Liver (tissue), 9 donors: ENCODE results near the gene SPATA31C1. TPM values are rescaled to one million over a fixed set of nuclear protein-coding genes. Genes with fewer than 3 reads are reported as not detected.
"Not testable (repeated sequence)": the region's sequence is repeated elsewhere in the genome, so short reads cannot be mapped to it uniquely, and the experiment has no call there.

Source experiments
- DNase-seq: peaks from one replicate; pipeline ENCODE4 v3.0.0-alpha.2; 2017; ENCODE audit warnings: low spot score
- H3K27ac ChIP-seq, 2 donors: one replicate each; pipeline ENCODE4 v1.7.0; 2013; ENCODE audit warnings: inconsistent platforms in 2 of 2, low read length in 2 of 2, control low read depth in 1 of 2, low read depth in 1 of 2, mild to moderate bottlenecking in 1 of 2
- H3K27me3 ChIP-seq, 4 donors: one replicate each; pipeline versions ENCODE4 v1.6.1 to v1.7.0; 2013; ENCODE audit warnings: low read length in 3 of 4, inconsistent platforms in 1 of 4, mild to moderate bottlenecking in 1 of 4, moderate library complexity in 1 of 4; ENCODE audit not compliant: control insufficient read depth in 4 of 4, insufficient read depth in 4 of 4
- H3K36me3 ChIP-seq, 4 donors: one replicate each; pipeline versions ENCODE4 v1.6.1 to v1.7.0; 2013; ENCODE audit warnings: low read length in 3 of 4, mild to moderate bottlenecking in 3 of 4, low read depth in 1 of 4, moderate library complexity in 1 of 4; ENCODE audit not compliant: control insufficient read depth in 4 of 4, insufficient read depth in 3 of 4
- H3K4me1 ChIP-seq, 4 donors: one replicate each; pipeline versions ENCODE4 v1.6.1 to v1.7.0; 2013; ENCODE audit warnings: low read length in 3 of 4, mild to moderate bottlenecking in 3 of 4, moderate library complexity in 1 of 4; ENCODE audit not compliant: control insufficient read depth in 4 of 4, insufficient read depth in 4 of 4
- H3K4me3 ChIP-seq, 3 donors: one replicate each; pipeline versions ENCODE4 v1.6.1 to v1.7.0; 2013; ENCODE audit warnings: low read length in 3 of 3, control low read depth in 1 of 3, low read depth in 1 of 3, mild to moderate bottlenecking in 1 of 3
- H3K9ac ChIP-seq, 2 donors: one replicate each; pipeline ENCODE4 v1.7.0; 2013; ENCODE audit warnings: low read length in 2 of 2, mild to moderate bottlenecking in 2 of 2, moderate library complexity in 2 of 2, control low read depth in 1 of 2, low read depth in 1 of 2
- H3K9me3 ChIP-seq, 4 donors: one replicate each; pipeline versions ENCODE4 v1.6.1 to v1.7.0; 2013; ENCODE audit warnings: low read length in 3 of 4; ENCODE audit not compliant: control insufficient read depth in 4 of 4
- ATF3 ChIP-seq: IDR thresholded peaks from 2 replicates; pipeline ENCODE4 v1.6.1; 2016; ENCODE audit warnings: antibody characterized with exemption
- CTCF ChIP-seq: fragments of 150-350 bp; IDR thresholded peaks from 2 replicates; pipeline ENCODE4 v1.5.1; 2017; ENCODE audit warnings: improper control_type of control experiment, low read depth, low read length; ENCODE audit not compliant: missing input control
- EGR1 ChIP-seq, 2 donors: IDR thresholded peaks; 2 replicates each; pipeline ENCODE4 v1.6.1; 2016 to 2018; ENCODE audit warnings: antibody characterized with exemption in 2 of 2, low read depth in 2 of 2
- FOXA2 ChIP-seq: IDR thresholded peaks from 2 replicates; pipeline ENCODE4 v1.6.1; 2016; ENCODE audit warnings: antibody characterized with exemption
- GABPA ChIP-seq, 2 donors: IDR thresholded peaks in 1 of 2; conservative IDR thresholded peaks in 1 of 2; 2 replicates each; pipeline ENCODE4 v1.6.1; 2016; ENCODE audit warnings: antibody characterized with exemption in 2 of 2, mild to moderate bottlenecking in 1 of 2, moderate library complexity in 1 of 2
- HNF4A ChIP-seq, 2 donors: conservative IDR thresholded peaks; 2 replicates each; pipeline ENCODE4 v1.6.1; 2016; ENCODE audit warnings: antibody characterized with exemption in 2 of 2, mild to moderate bottlenecking in 2 of 2
- HNF4G ChIP-seq: IDR thresholded peaks from 2 replicates; pipeline ENCODE4 v1.6.1; 2016; ENCODE audit warnings: antibody characterized with exemption
- JUND ChIP-seq, 2 donors: IDR thresholded peaks; 2 replicates each; pipeline ENCODE4 v1.6.1; 2016; ENCODE audit warnings: antibody characterized with exemption in 2 of 2
- MAX ChIP-seq: IDR thresholded peaks from 2 replicates; pipeline ENCODE4 v1.6.1; 2016; ENCODE audit warnings: antibody characterized with exemption
- NR2F2 ChIP-seq: IDR thresholded peaks from 2 replicates; pipeline ENCODE4 v1.6.1; 2016; ENCODE audit warnings: antibody characterized with exemption
- RAD21 ChIP-seq, 2 donors: IDR thresholded peaks; 2 replicates each; pipeline ENCODE4 v1.6.1; 2016; ENCODE audit warnings: antibody characterized with exemption in 2 of 2, mild to moderate bottlenecking in 2 of 2
- REST ChIP-seq: IDR thresholded peaks from 2 replicates; pipeline ENCODE4 v1.6.1; 2016; ENCODE audit warnings: antibody characterized with exemption, mild to moderate bottlenecking
- RXRA ChIP-seq, 2 donors: IDR thresholded peaks; 2 replicates each; pipeline ENCODE4 v1.6.1; 2017 to 2018; ENCODE audit warnings: antibody characterized with exemption in 2 of 2, mild to moderate bottlenecking in 1 of 2
- TAF1 ChIP-seq: conservative IDR thresholded peaks from 2 replicates; pipeline ENCODE4 v1.6.1; 2016; ENCODE audit warnings: antibody characterized with exemption, mild to moderate bottlenecking
- YY1 ChIP-seq: IDR thresholded peaks from 2 replicates; pipeline ENCODE4 v1.6.1; 2016; ENCODE audit warnings: antibody characterized with exemption, mild to moderate bottlenecking
- ZBTB33 ChIP-seq: IDR thresholded peaks from 2 replicates; pipeline ENCODE4 v1.6.1; 2016; ENCODE audit warnings: antibody characterized with exemption
- WGBS: extraction: QIAGEN DNeasy Blood & Tissue Kit; methylation state at CpG from one replicate; pipeline ENCODE4 v1.1.7; 2013; 5-methylcytosine and 5-hydroxymethylcytosine counted together
- polyA plus RNA-seq, 2 donors: library from polyadenylated mRNA; stranded (reverse) in 1 of 2; unstranded in 1 of 2; fragments of 200-250 nt in 1 of 2; fragments of >200 nt in 1 of 2; fragmentation: Nextera tagmentation in 1 of 2; extraction: Ambion mirVana in 1 of 2; gene quantifications; one replicate each; pipeline versions ENCODE4 v1.2.1 to v1.2.3, GENCODE V29; 2013 to 2015
- total RNA-seq, 2 donors: library from RNA; depleted of rRNA; stranded (reverse); fragments of >200 nt; gene quantifications; one replicate each; pipeline ENCODE4 v1.2.3, GENCODE V29; 2014
- donor health status: healthy.
- donor health status: healthy.
- donor health status: healthy.
- donor health status: healthy.
- donor health status: healthy.

Gene SPATA31C1
- under 1 TPM in 1 of 2 donors, not detected in 1; 0.05 TPM for total RNA-seq
- polyA plus RNA-seq: not detected

GRCh38 chr9:87917662-87918061 lies at the start of gene SPATA31C1:
TSS of gene SPATA31C1 (plus strand) at chr9:87917962.
- H3K9ac ChIP-seq, H3K4me3 ChIP-seq, H3K27me3 ChIP-seq, H3K9me3 ChIP-seq, H3K4me1 ChIP-seq, H3K27ac ChIP-seq, DNase-seq, H3K36me3 ChIP-seq: not testable (repeated sequence)
- no CpG with 5 or more reads among the region's 8 CpGs for WGBS

GRCh38 chr9:87868175-87868574 lies 49.6 kb upstream of the SPATA31C1 start:
- Histone ChIP-seq H3K27ac (no peak overlapping the region), H3K4me3 (no peak overlapping the region), H3K27me3 (no peaks in the 10 kb centered on the region), H3K36me3 (no peaks in the 10 kb centered on the region), H3K4me1 (peaks cover 0 to 8% (median 1%) of the 10 kb centered on the region in 4 donors), H3K9ac (no peak overlapping the region), H3K9me3 (no peaks in the 10 kb centered on the region)
- WGBS: 95% methylated on average over 9 of the region's 9 CpGs
- no peak for DNase-seq
- TF ChIP-seq ZBTB33 (no peak), YY1 (no peak), HNF4G (no peak), JUND (IDR thresholded peaks at IDR 0.05) (no peak)

GRCh38 chr9:87868635-87869034 lies 49.1 kb upstream of the SPATA31C1 start:
- 90% methylated on average over 3 of the region's 3 CpGs for WGBS
- H3K9me3 ChIP-seq: no peaks in the 10 kb centered on the region
- no peaks in the 10 kb centered on the region for H3K36me3 ChIP-seq
- no peak for DNase-seq
- TF ChIP-seq HNF4A (conservative IDR thresholded peaks at IDR 0.05) (no peak), REST (no peak), NR2F2 (no peak), FOXA2 (no peak), JUND (IDR thresholded peaks at IDR 0.05) (no peak), EGR1 (IDR thresholded peaks at IDR 0.05; ENCODE audit: low read depth in 2 of 2) (no peak), TAF1 (no peak), RXRA (IDR thresholded peaks at IDR 0.05) (no peak), CTCF (no peak), ATF3 (no peak), MAX (no peak), YY1 (no peak), GABPA (IDR thresholded peaks at IDR 0.05 in 1 of 2, conservative IDR thresholded peaks at IDR 0.05 in 1 of 2) (no peak), RAD21 (IDR thresholded peaks at IDR 0.05) (no peak)
- H3K27me3 ChIP-seq: no peaks in the 10 kb centered on the region
- H3K9ac ChIP-seq: no peak overlapping the region
- peaks cover 0 to 7% (median 1%) of the 10 kb centered on the region in 4 donors for H3K4me1 ChIP-seq
- H3K4me3 ChIP-seq: no peak overlapping the region
- H3K27ac ChIP-seq: no peak overlapping the region
